Measurements from ENCODE around the gene ARL5A. TPM values are rescaled to one million over a fixed set of nuclear protein-coding genes. Genes with fewer than 3 reads are reported as not detected.

ARL5A gene
- total RNA-seq, 1 experiment from 2014 or later, result 90.8 TPM

Other genes starting within 250 kb of the ARL5A start
- 0.27 TPM in 1 of 2 replicates, not detected in the other for gene NEB, start 93.9 kb downstream of the ARL5A start, total RNA-seq (2014; rRNA removed; shearing (Covaris generic))